Ishikawa (cell line): ENCODE measurements around the gene TDRD15.

Source experiments
- CEBPB ChIP-seq: IDR thresholded peaks from 2 replicates; pipeline ENCODE4 v1.6.1; 2012
- CREB1 ChIP-seq: IDR thresholded peaks from 2 replicates; pipeline ENCODE4 v1.6.1; 2012; ENCODE audit warnings: low read depth
- EGR1 ChIP-seq: IDR thresholded peaks from 2 replicates; pipeline ENCODE4 v1.6.1; 2012
- EP300 ChIP-seq: IDR thresholded peaks from 2 replicates; pipeline ENCODE4 v1.6.1; 2012; ENCODE audit warnings: borderline replicate concordance
- FOXM1 ChIP-seq: IDR thresholded peaks from 2 replicates; pipeline ENCODE4 v1.6.1; 2012; ENCODE audit warnings: low read depth, borderline replicate concordance
- MAX ChIP-seq: IDR thresholded peaks from 2 replicates; pipeline ENCODE4 v1.6.1; 2012
- NFIC ChIP-seq: IDR thresholded peaks from 2 replicates; pipeline ENCODE4 v1.6.1; 2012
- RAD21 ChIP-seq: IDR thresholded peaks from 2 replicates; pipeline ENCODE4 v1.6.1; 2012; ENCODE audit warnings: low read depth
- REST ChIP-seq: IDR thresholded peaks from 2 replicates; pipeline ENCODE4 v1.6.1; 2012; ENCODE audit warnings: low read depth, mild to moderate bottlenecking
- TAF1 ChIP-seq: IDR thresholded peaks from 2 replicates; pipeline ENCODE4 v1.6.1; 2012; ENCODE audit warnings: low read depth, mild to moderate bottlenecking
- TCF12 ChIP-seq: IDR thresholded peaks from 2 replicates; pipeline ENCODE4 v1.6.1; 2012; ENCODE audit warnings: low read depth
- TEAD4 ChIP-seq: IDR thresholded peaks from 2 replicates; pipeline ENCODE4 v1.6.1; 2012
- USF1 ChIP-seq: IDR thresholded peaks from 2 replicates; pipeline ENCODE4 v1.6.1; 2012
- YY1 ChIP-seq: IDR thresholded peaks from 2 replicates; pipeline ENCODE4 v1.6.1; 2012; ENCODE audit warnings: low read depth
- ZBTB7A ChIP-seq: IDR thresholded peaks from 2 replicates; pipeline ENCODE4 v1.6.1; 2012; ENCODE audit warnings: low read depth

The TDRD15 gene

GRCh38 chr2:21092308-21092869, 31.4 kb upstream of the TDRD15 start:
- TF ChIP-seq CEBPB (no peak), MAX (no peak), USF1 (no peak), CREB1 (no peak), TEAD4 (no peak), RAD21 (no peak), TAF1 (no peak), EGR1 (no peak), TCF12 (no peak), YY1 (no peak), REST (no peak), NFIC (no peak), FOXM1 (no peak), ZBTB7A (no peak), EP300 (no peak)

GRCh38 chr2:21095178-21095577, 28.6 kb upstream of the TDRD15 start:
- no peak for TF ChIP-seq ZBTB7A
- no peak for TF ChIP-seq YY1
- TF ChIP-seq CREB1, result no peak
- TF ChIP-seq RAD21, result no peak
- TF ChIP-seq TEAD4, result no peak
- TF ChIP-seq EGR1, result no peak
- TF ChIP-seq EP300, result no peak
- TF ChIP-seq TCF12, result no peak
- TF ChIP-seq USF1, result no peak
- TF ChIP-seq TAF1, result no peak
- TF ChIP-seq REST, result no peak
- TF ChIP-seq NFIC, result no peak
- no peak for TF ChIP-seq FOXM1
- no peak for TF ChIP-seq MAX
- no peak for TF ChIP-seq CEBPB

- TF ChIP-seq TEAD4 (no peak), CREB1 (no peak), FOXM1 (no peak), REST (no peak), NFIC (no peak), YY1 (no peak), MAX (no peak), RAD21 (no peak), EGR1 (no peak), USF1 (no peak)
Measured at GRCh38 chr2:21095714-21096113, 28.1 kb upstream of the TDRD15 start.

GRCh38 chr2:21096458-21096857, 27.3 kb upstream of the TDRD15 start:
- TF ChIP-seq NFIC (no peak), USF1 (no peak), ZBTB7A (no peak), TAF1 (no peak), TEAD4 (no peak), RAD21 (no peak), EGR1 (no peak)
